Activated naive CD8-positive, alpha-beta T cell (primary cell): ENCODE data around the gene PRKAR1A.
"Not testable (repeated sequence)": the region's sequence is repeated elsewhere in the genome, so short reads cannot be mapped to it uniquely, and the experiment has no call there.

Experiments
- H3K27ac Mint-ChIP-seq: one replicate; pipeline ENCODE4 v1.8.0; 2021; ENCODE audit warnings: mixed read lengths
- H3K27me3 Mint-ChIP-seq: one replicate; pipeline ENCODE4 v1.8.0; 2021; ENCODE audit warnings: mixed read lengths
- H3K36me3 Mint-ChIP-seq: one replicate; pipeline ENCODE4 v1.8.0; 2021; ENCODE audit warnings: mixed read lengths
- H3K4me1 Mint-ChIP-seq: one replicate; pipeline ENCODE4 v1.8.0; 2021; ENCODE audit warnings: low read depth, mixed read lengths
- H3K4me3 Mint-ChIP-seq: one replicate; pipeline ENCODE4 v1.8.0; 2021; ENCODE audit warnings: mild to moderate bottlenecking, mixed read lengths
- H3K9me3 Mint-ChIP-seq: one replicate; pipeline ENCODE4 v1.8.0; 2021; ENCODE audit warnings: low read depth, mixed read lengths

The PRKAR1A gene

GRCh38 chr17:68498479-68499326, 13.5 kb upstream of the PRKAR1A start:
- Mint-ChIP-seq H3K36me3 (peaks cover 3% of the 10 kb centered on the region), H3K27me3 (peaks cover 5% of the 10 kb centered on the region), H3K4me1 (peaks cover 10% of the 10 kb centered on the region), H3K9me3 (no peaks in the 10 kb centered on the region), H3K4me3 (no peak overlapping the region), H3K27ac (no peak overlapping the region)

- H3K27me3 Mint-ChIP-seq: peaks cover 5% of the 10 kb centered on the region
These were observed 12.6 kb upstream of the PRKAR1A start for GRCh38 chr17:68499587-68499986.

GRCh38 chr17:68501074-68501473, 11.2 kb upstream of the PRKAR1A start:
- peaks cover 5% of the 10 kb centered on the region for H3K27me3 Mint-ChIP-seq
- H3K9me3 Mint-ChIP-seq: no peaks in the 10 kb centered on the region
- peaks cover 3% of the 10 kb centered on the region for H3K36me3 Mint-ChIP-seq
- H3K4me1 Mint-ChIP-seq: peaks cover 10% of the 10 kb centered on the region
- no peak overlapping the region for H3K4me3 Mint-ChIP-seq
- H3K27ac Mint-ChIP-seq: no peak overlapping the region

More at GRCh38 chr17:68499587-68499986, 12.6 kb upstream of the PRKAR1A start:
- H3K36me3 Mint-ChIP-seq: peaks cover 3% of the 10 kb centered on the region
- H3K4me3 Mint-ChIP-seq: no peak overlapping the region
- H3K27ac Mint-ChIP-seq: no peak overlapping the region
- H3K4me1 Mint-ChIP-seq: peaks cover 10% of the 10 kb centered on the region
- no peaks in the 10 kb centered on the region for H3K9me3 Mint-ChIP-seq

GRCh38 chr17:68505951-68506350, 6.3 kb upstream of the PRKAR1A start:
- H3K36me3 Mint-ChIP-seq: peaks cover 3% of the 10 kb centered on the region
- H3K27me3 Mint-ChIP-seq: peaks cover 3% of the 10 kb centered on the region
- no peak overlapping the region for H3K4me3 Mint-ChIP-seq
- H3K27ac Mint-ChIP-seq: no peak overlapping the region
- H3K9me3 Mint-ChIP-seq: no peaks in the 10 kb centered on the region
- peaks cover 10% of the 10 kb centered on the region for H3K4me1 Mint-ChIP-seq

- Mint-ChIP-seq H3K36me3 (peaks cover 3% of the 10 kb centered on the region), H3K27me3 (no peaks in the 10 kb centered on the region), H3K4me3 (no peak overlapping the region), H3K27ac (no peak overlapping the region), H3K9me3 (no peaks in the 10 kb centered on the region), H3K4me1 (peaks cover 17% of the 10 kb centered on the region)
These were observed 4.7 kb upstream of the PRKAR1A start for GRCh38 chr17:68507576-68507975.

DNA sequence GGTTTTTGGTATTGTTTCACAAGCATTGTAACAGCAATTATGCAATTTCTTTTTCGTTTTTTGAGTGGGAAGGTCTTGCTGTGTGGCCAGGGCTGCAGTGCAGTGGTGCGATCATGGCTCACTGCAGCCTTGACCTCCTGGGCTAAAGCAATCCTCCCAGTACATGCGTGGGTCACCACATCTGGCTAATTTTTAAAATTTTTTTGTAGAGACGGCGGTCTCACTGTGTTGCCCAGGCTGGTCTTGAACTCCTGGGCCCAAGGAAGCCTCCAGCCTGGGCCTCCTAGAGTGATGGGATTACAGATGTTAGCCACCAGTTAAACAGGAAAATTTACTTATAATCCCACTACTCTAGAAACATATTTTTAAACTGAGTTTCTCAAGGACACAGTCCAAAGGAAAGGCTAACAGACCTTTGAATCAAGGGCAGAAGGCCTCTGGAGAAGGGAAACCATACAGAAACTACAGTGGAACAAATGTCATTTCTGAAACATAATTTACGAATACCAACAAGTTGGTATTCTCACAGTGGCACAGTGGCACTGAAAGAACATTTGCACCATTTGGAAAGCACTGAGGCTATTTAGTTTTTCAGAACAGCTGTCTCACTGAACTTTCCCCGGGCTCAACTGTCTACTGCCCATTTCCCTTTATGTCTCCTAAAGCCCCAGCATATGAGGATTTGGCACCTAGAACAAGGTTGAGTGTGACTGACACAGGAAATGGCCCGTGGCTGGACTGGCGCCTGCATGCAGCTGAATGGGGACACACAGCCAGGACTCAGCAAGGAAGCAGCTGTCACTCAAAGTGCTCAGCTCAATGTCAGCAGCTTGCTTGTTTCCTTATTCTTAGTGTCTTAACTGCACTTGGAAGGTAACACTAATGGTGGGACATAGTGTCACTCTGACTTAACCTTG, 2.8 kb upstream of the PRKAR1A start:
- H3K27ac Mint-ChIP-seq: no peak overlapping the region
- peaks cover 32% of the 10 kb centered on the region for H3K4me1 Mint-ChIP-seq
- H3K9me3 Mint-ChIP-seq: no peaks in the 10 kb centered on the region
- H3K4me3 Mint-ChIP-seq: peak overlapping the region; percentile 6
- no peaks in the 10 kb centered on the region for H3K27me3 Mint-ChIP-seq
- no peaks in the 10 kb centered on the region for H3K36me3 Mint-ChIP-seq

DNA sequence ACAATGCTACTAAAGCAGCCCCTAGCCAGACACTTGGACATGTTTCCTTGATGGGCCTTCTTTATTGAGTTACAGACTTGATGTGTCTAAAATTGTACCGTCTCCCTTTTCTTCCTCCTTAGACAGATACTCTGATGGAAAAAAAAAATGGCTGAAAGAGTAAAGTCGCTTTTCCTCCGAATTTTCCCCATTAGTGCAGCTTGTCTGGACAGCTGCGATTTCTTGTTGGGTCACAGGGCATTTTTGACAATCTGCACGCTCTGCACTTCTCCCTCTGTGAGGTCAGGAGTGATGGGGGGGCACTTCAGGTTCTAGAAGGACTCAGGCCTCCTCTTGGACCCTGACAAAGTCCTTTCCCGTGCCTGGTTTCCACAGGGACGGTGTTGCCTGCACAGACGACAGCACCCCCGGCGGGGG, 968 bp upstream of the PRKAR1A start:
- no peaks in the 10 kb centered on the region for H3K9me3 Mint-ChIP-seq
- H3K4me1 Mint-ChIP-seq: peaks cover 49% of the 10 kb centered on the region
- peak overlapping the region; percentile 83 for H3K4me3 Mint-ChIP-seq
- H3K27ac Mint-ChIP-seq: peak overlapping the region; percentile 61
- H3K36me3 Mint-ChIP-seq: peaks cover 5% of the 10 kb centered on the region
- no peaks in the 10 kb centered on the region for H3K27me3 Mint-ChIP-seq

DNA sequence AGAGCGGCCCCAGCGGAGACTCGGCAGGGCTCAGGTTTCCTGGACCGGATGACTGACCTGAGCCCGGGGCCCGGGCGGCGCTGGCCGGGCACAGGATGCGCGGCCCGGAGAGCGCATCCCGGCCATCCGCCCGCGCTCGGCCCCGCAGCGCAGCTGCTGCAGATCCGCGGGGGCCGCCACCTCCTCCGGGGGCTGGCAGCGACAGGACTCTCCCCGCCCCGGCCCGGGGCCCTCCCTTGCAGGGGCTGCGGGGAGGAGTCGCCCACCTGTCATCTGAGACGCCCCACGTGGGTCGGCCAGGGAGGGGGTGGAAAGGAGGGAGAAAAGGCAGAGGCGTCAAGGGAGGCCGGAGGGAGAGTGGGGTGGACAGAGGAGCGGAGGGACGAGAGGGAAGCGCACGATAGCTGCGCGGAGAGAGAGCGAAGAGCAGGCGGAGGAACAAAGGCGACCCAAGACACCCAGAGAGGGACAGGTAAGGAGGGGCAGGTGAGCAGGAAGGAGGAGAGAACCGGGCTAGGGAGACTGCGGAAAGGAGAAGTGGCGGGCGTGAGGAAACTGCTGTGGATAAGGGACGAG, 471 bp upstream of the PRKAR1A start:
- H3K4me1 Mint-ChIP-seq: peaks cover 53% of the 10 kb centered on the region
- no peaks in the 10 kb centered on the region for H3K27me3 Mint-ChIP-seq
- H3K36me3 Mint-ChIP-seq: peaks cover 7% of the 10 kb centered on the region
- no peaks in the 10 kb centered on the region for H3K9me3 Mint-ChIP-seq
- peak overlapping the region; percentile 98 for H3K27ac Mint-ChIP-seq
- H3K4me3 Mint-ChIP-seq: peak overlapping the region; percentile 99

DNA sequence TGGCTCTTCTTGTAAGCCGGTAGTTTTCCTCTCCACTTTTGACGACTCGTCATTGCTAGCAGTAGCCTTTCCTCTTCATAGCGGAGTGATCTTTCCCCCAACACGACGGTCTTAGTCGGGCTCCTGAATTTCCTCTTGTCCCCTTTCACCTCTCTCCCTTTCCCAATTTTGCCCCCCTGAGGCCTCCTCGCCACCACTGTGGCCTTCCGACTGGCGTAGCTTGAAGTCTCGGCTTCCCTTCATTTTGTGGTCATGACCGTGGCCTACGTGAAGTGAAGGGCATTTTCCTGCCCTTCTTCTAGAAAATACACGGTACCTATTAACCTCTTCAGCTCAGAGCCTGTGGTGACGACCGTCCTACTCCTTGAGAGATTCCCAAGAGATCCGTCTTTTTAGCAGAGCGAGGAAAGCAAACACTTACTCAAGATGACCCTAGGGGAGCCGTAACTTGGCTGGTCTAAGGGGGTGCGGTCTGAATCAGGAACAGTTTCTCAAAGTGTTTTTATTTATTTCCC, 787 bp downstream of the PRKAR1A start:
- H3K4me1 Mint-ChIP-seq: peaks cover 56% of the 10 kb centered on the region
- no peaks in the 10 kb centered on the region for H3K9me3 Mint-ChIP-seq
- peak overlapping the region; percentile 97 for H3K27ac Mint-ChIP-seq
- peaks cover 15% of the 10 kb centered on the region for H3K36me3 Mint-ChIP-seq
- peak overlapping the region; percentile 98 for H3K4me3 Mint-ChIP-seq
- no peaks in the 10 kb centered on the region for H3K27me3 Mint-ChIP-seq

DNA sequence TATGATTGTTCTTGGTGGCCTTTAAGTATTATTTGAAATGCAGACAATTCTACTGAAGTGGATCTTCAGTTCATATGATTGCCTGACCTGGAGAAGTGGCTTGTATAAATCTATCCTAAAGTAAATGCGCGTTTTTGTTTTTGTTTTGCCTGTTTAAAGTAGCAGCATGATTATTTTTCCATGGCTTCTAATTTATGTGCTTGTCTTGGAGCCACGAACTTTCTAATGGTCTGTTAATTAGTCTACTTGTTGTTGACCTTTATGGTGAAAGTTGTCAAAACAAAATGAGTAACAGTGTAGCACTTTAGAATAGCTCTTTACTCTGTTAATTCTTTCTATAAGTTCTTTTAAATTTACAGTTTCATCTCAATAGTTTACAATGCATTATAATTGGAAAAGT, 1.7 kb downstream of the PRKAR1A start:
- Mint-ChIP-seq H3K27ac (peak overlapping the region; percentile 97), H3K4me1 (peaks cover 60% of the 10 kb centered on the region), H3K27me3 (no peaks in the 10 kb centered on the region), H3K4me3 (peak overlapping the region; percentile 98), H3K36me3 (peaks cover 18% of the 10 kb centered on the region), H3K9me3 (no peaks in the 10 kb centered on the region)

GRCh38 chr17:68514831-68515635, 2.8 kb downstream of the PRKAR1A start:
- H3K36me3 Mint-ChIP-seq: peaks cover 23% of the 10 kb centered on the region
- H3K27me3 Mint-ChIP-seq: no peaks in the 10 kb centered on the region
- no peaks in the 10 kb centered on the region for H3K9me3 Mint-ChIP-seq
- H3K4me1 Mint-ChIP-seq: peaks cover 70% of the 10 kb centered on the region
- H3K27ac Mint-ChIP-seq: no peak overlapping the region
- H3K4me3 Mint-ChIP-seq: peak overlapping the region; percentile 98

GRCh38 chr17:68516732-68517131, 4.5 kb downstream of the PRKAR1A start:
- peaks cover 66% of the 10 kb centered on the region for H3K4me1 Mint-ChIP-seq
- no peaks in the 10 kb centered on the region for H3K9me3 Mint-ChIP-seq
- no peak overlapping the region for H3K4me3 Mint-ChIP-seq
- peaks cover 23% of the 10 kb centered on the region for H3K36me3 Mint-ChIP-seq
- H3K27ac Mint-ChIP-seq: peak overlapping the region; percentile 64
- no peaks in the 10 kb centered on the region for H3K27me3 Mint-ChIP-seq

DNA sequence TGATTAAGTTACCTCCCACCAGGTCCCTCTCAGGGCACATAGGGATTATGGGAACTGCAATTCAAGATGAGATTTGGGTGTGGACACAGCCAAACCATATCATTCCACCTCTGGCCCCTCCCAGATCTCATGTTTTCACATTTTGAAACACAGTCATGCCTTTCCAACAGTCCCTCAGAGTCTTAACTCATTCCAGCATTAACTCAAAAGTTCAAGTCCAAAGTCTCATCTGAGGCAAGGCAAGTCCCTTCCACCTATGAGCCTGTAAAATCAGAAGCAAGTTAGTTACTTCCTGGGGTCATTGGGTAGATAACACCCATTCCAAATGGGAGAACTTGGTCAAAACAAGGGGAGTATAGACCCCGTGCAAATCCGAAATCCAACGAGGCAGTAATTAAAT, 5.4 kb downstream of the PRKAR1A start:
- not testable (repeated sequence) for H3K27me3 Mint-ChIP-seq, H3K9me3 Mint-ChIP-seq, H3K4me3 Mint-ChIP-seq, H3K27ac Mint-ChIP-seq
- Mint-ChIP-seq H3K4me1 (peaks cover 63% of the 10 kb centered on the region), H3K36me3 (peaks cover 23% of the 10 kb centered on the region)
